Hematopoietic multipotent progenitor cell treated with erythropoietin and hydrocortisone succinate and interleukin-3 and kit ligand, for 8 days (in vitro differentiated cells): ENCODE measurements around the gene MRGPRF.

Experiments
- DNase-seq: peaks from one replicate; pipeline ENCODE4 v3.0.0-alpha.2; 2015

The MRGPRF gene

GRCh38 chr11:68960294-68961071, 52.6 kb downstream of the MRGPRF start:
- DNase-seq, result no peak

- no peak for DNase-seq
Measured at GRCh38 chr11:68959465-68960293, 53.4 kb downstream of the MRGPRF start.

- DNase-seq, result no peak
Measured at GRCh38 chr11:68958211-68958610, 54.8 kb downstream of the MRGPRF start.

GRCh38 chr11:68956547-68957254, 56.3 kb downstream of the MRGPRF start:
- no peak for DNase-seq

GRCh38 chr11:68956142-68956541, 56.9 kb downstream of the MRGPRF start:
- DNase-seq, result peak; percentile 41

GRCh38 chr11:68955607-68955958, 57.5 kb downstream of the MRGPRF start:
- no peak for DNase-seq

GRCh38 chr11:68954836-68955606, 58.0 kb downstream of the MRGPRF start:
- DNase-seq, result peak; percentile 82
